ENCODE measurements around the gene FOXP1. TPM values are rescaled to one million over a fixed set of nuclear protein-coding genes. Genes with fewer than 3 reads are reported as not detected.

The FOXP1 gene
- total and polyA plus RNA-seq, 2 experiments from 2014 or later: 76.8 to 99.8 TPM

DNA sequence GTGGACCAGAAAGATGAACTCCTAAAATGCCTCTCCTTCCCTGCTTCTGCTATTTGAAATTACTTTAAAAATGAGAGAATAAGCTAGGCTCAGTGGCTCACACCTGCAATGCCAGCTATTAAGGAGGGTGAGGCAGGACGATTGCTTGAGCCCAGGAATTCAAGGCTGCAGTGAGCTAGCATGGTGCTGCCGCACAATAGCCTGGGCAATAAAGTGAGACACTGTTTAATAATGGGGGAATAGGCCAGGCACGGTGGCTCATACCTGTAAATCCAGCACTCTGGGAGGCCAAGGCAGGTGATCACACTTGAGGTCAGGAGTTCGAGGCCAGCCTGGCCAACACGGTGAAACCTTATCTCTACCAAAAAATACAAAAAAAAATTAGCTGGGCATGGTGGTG is 271.1 kb downstream of the FOXP1 start:
- Histone ChIP-seq H4K20me1 (ENCODE audit: insufficient read depth, poor library complexity, severe bottlenecking) (no peaks in the 10 kb centered on the region), H3K4me1 (ENCODE audit: insufficient read depth) (peaks cover 29% of the 10 kb centered on the region), H3K4me3 (no peak overlapping the region), H3K9me3 (ENCODE audit: low read depth) (no peaks in the 10 kb centered on the region), H3K9me2 (replicated peaks; ENCODE audit: insufficient read depth) (no peaks in the 10 kb centered on the region), H2AFZ (no peak overlapping the region), H3K79me2 (peaks cover 52% of the 10 kb centered on the region), H3K27ac (no peak overlapping the region), H3K27me3 (no peaks in the 10 kb centered on the region), H3K4me2 (no peak overlapping the region), H3K36me3 (replicated peaks; ENCODE audit: insufficient read depth, low read depth) (no peaks in the 10 kb centered on the region)
- DNase-seq (ENCODE audit: low spot score): no peak
- whole genome bisulfite sequencing (ENCODE audit: low lambda C conversion rate, missing lambda C conversion rate): 80% methylated on average over 5 of the region's 5 CpGs
- TF ChIP-seq, protein P1, sequence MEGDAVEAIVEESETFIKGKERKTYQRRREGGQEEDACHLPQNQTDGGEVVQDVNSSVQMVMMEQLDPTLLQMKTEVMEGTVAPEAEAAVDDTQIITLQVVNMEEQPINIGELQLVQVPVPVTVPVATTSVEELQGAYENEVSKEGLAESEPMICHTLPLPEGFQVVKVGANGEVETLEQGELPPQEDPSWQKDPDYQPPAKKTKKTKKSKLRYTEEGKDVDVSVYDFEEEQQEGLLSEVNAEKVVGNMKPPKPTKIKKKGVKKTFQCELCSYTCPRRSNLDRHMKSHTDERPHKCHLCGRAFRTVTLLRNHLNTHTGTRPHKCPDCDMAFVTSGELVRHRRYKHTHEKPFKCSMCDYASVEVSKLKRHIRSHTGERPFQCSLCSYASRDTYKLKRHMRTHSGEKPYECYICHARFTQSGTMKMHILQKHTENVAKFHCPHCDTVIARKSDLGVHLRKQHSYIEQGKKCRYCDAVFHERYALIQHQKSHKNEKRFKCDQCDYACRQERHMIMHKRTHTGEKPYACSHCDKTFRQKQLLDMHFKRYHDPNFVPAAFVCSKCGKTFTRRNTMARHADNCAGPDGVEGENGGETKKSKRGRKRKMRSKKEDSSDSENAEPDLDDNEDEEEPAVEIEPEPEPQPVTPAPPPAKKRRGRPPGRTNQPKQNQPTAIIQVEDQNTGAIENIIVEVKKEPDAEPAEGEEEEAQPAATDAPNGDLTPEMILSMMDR (IDR thresholded peaks at IDR 0.05; ENCODE audit: poor library complexity): no peak
- TF ChIP-seq EZH2phosphoT487 (IDR thresholded peaks at IDR 0.05; ENCODE audit: low read depth, severe bottlenecking, unreplicated experiment) (no peak), EZH2 (IDR thresholded peaks at IDR 0.05; ENCODE audit: borderline replicate concordance) (no peak)

DNA sequence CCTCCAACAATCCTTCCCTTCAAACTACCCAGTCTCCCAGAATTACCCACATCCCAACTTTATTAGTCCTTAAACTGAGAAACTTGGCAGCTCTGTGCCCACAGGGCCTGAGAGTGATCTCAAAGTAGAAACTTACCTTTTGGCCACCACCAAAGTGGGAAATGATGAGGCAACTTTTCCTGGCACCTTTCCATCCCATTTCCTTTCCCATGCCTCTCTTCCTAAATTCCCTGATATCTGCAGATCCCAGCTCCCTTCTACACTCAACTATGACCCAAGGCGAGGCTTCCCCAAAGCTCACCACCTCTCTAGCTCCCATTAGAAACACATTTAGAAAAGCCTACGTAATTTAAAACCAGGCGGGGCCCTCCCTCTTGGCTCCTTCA is 271.9 kb downstream of the FOXP1 start:
- 85% methylated on average over 3 of the region's 3 CpGs for WGBS (ENCODE audit: low lambda C conversion rate, missing lambda C conversion rate)
- no peak for TF ChIP-seq EZH2 (IDR thresholded peaks at IDR 0.05; ENCODE audit: borderline replicate concordance)
- no peak for TF ChIP-seq EZH2phosphoT487 (IDR thresholded peaks at IDR 0.05; ENCODE audit: low read depth, severe bottlenecking, unreplicated experiment)
- TF ChIP-seq, protein P1 (IDR thresholded peaks at IDR 0.05; ENCODE audit: poor library complexity): no peak
- no peaks in the 10 kb centered on the region for H3K36me3 ChIP-seq (replicated peaks; ENCODE audit: insufficient read depth, low read depth)

GRCh38 chr3:71310980-71311660 is 272.4 kb downstream of the FOXP1 start:
- no peaks in the 10 kb centered on the region for H4K20me1 ChIP-seq (ENCODE audit: insufficient read depth, poor library complexity, severe bottlenecking)
- no peak overlapping the region for H3K4me3 ChIP-seq
- DNase-seq (ENCODE audit: low spot score): no peak
- no peaks in the 10 kb centered on the region for H3K27me3 ChIP-seq
- H2AFZ ChIP-seq: no peak overlapping the region
- WGBS (ENCODE audit: low lambda C conversion rate, missing lambda C conversion rate): 94% methylated on average over 9 of the region's 9 CpGs
- H3K79me2 ChIP-seq: peaks cover 48% of the 10 kb centered on the region
- H3K4me2 ChIP-seq: no peak overlapping the region
- TF ChIP-seq EZH2phosphoT487 (IDR thresholded peaks at IDR 0.05; ENCODE audit: low read depth, severe bottlenecking, unreplicated experiment) (no peak), EZH2 (IDR thresholded peaks at IDR 0.05; ENCODE audit: borderline replicate concordance) (no peak)
- TF ChIP-seq, protein P1 (IDR thresholded peaks at IDR 0.05; ENCODE audit: poor library complexity): no peak
- H3K9me3 ChIP-seq (ENCODE audit: low read depth): no peaks in the 10 kb centered on the region
- H3K4me1 ChIP-seq (ENCODE audit: insufficient read depth): peaks cover 32% of the 10 kb centered on the region
- no peaks in the 10 kb centered on the region for H3K9me2 ChIP-seq (replicated peaks; ENCODE audit: insufficient read depth)
- H3K36me3 ChIP-seq (replicated peaks; ENCODE audit: insufficient read depth, low read depth): no peaks in the 10 kb centered on the region
- no peak overlapping the region for H3K27ac ChIP-seq

More for the DNA sequence above, 271.9 kb downstream of the FOXP1 start:
- H3K9me2 ChIP-seq (replicated peaks; ENCODE audit: insufficient read depth): no peaks in the 10 kb centered on the region
- no peak for DNase-seq (ENCODE audit: low spot score)
- H2AFZ ChIP-seq: no peak overlapping the region
- peaks cover 27% of the 10 kb centered on the region for H3K4me1 ChIP-seq (ENCODE audit: insufficient read depth)
- no peaks in the 10 kb centered on the region for H4K20me1 ChIP-seq (ENCODE audit: insufficient read depth, poor library complexity, severe bottlenecking)
- H3K9me3 ChIP-seq (ENCODE audit: low read depth): no peaks in the 10 kb centered on the region
- no peaks in the 10 kb centered on the region for H3K27me3 ChIP-seq
- no peak overlapping the region for H3K4me2 ChIP-seq
- H3K4me3 ChIP-seq: no peak overlapping the region
- H3K79me2 ChIP-seq: peaks cover 51% of the 10 kb centered on the region
- no peak overlapping the region for H3K27ac ChIP-seq
